Measurements from ENCODE around the gene CLEC16A. TPM values are rescaled to one million over a fixed set of nuclear protein-coding genes. Genes with fewer than 3 reads are reported as not detected.

Gene CLEC16A
- total and polyA plus RNA-seq, 2 experiments from 2014 or later, result 17.5 to 26.8 TPM

DNA sequence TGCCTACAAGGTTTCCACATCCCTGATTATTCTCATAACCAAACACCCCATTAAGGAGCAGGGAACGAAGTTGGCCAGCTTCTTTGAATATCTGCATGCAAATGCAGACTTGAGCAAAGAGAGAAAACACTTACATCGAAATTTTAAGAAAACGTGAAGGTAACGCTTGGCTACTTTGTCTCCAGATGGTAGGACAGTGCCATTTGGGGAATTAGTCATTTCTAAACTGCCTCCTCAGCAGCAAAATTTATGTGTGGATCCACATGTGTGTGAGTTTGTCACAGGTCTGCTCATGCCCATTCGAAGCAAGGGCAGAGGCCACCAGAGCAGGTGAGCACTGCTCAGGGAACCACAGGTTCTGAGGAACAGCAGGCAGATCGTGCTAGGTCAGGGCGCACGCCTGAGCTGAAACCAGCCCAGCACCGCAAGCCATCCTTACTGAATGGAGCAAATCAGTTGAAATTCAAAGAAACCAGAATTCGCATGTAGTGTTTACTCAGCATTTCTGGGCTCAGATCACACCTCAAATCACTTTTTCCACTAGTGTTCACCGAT, 231.5 kb downstream of the CLEC16A start:
- no peak overlapping the region for H3K27ac ChIP-seq
- peaks cover 12% of the 10 kb centered on the region for H3K4me1 ChIP-seq (ENCODE audit: low read depth)
- H3K9me3 ChIP-seq (ENCODE audit: low read depth), result no peaks in the 10 kb centered on the region
- TF ChIP-seq CTCF (IDR thresholded peaks at IDR 0.05; ENCODE audit: low read depth, low read length), result no peak
- no peak for DNase-seq (ENCODE audit: low read depth in 1 of 2, low spot score in 1 of 2)
- no peaks in the 10 kb centered on the region for H3K27me3 ChIP-seq
- no peaks in the 10 kb centered on the region for H3K36me3 ChIP-seq
- H3K4me3 ChIP-seq, result no peak overlapping the region

- no peak overlapping the region for H3K4me3 ChIP-seq
- peaks cover under 1% of the 10 kb centered on the region for H3K4me1 ChIP-seq (ENCODE audit: low read depth)
- H3K36me3 ChIP-seq, result no peaks in the 10 kb centered on the region
- no peaks in the 10 kb centered on the region for H3K27me3 ChIP-seq
- no peaks in the 10 kb centered on the region for H3K9me3 ChIP-seq (ENCODE audit: low read depth)
- no peak for DNase-seq (ENCODE audit: low read depth in 1 of 2, low spot score in 1 of 2)
- no peak for TF ChIP-seq CTCF (IDR thresholded peaks at IDR 0.05; ENCODE audit: low read depth, low read length)
- H3K27ac ChIP-seq, result no peak overlapping the region
Measured at GRCh38 chr16:11177578-11178160, 233.3 kb downstream of the CLEC16A start.

- no peak for TF ChIP-seq CTCF (IDR thresholded peaks at IDR 0.05; ENCODE audit: low read depth, low read length)
- Histone ChIP-seq H3K27me3 (no peaks in the 10 kb centered on the region), H3K36me3 (no peaks in the 10 kb centered on the region), H3K9me3 (ENCODE audit: low read depth) (no peaks in the 10 kb centered on the region), H3K4me3 (no peak overlapping the region), H3K4me1 (ENCODE audit: low read depth) (no peaks in the 10 kb centered on the region), H3K27ac (no peak overlapping the region)
- DNase-seq (ENCODE audit: low read depth in 1 of 2, low spot score in 1 of 2), result no peak
Measured at GRCh38 chr16:11178424-11178823, 234.1 kb downstream of the CLEC16A start.

DNA sequence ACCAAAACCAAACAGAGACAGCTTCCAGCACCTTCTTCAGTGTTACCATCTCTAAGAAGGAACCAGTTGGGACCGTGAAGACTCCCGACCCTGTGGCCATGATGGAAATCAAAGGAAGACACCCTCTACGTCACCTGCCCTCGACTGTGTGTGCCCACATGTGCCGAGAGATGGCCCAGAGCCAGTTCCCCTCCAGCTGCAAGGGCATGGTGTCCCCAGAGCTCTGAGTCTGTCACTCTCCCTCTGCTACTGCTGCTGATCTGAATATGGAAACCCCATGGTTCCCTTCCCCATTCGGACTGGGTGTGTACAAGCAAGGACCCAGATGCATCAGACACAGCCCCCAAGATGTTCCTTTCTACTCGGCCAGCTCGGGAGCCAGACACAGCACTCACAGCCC, 235.2 kb downstream of the CLEC16A start:
- no peaks in the 10 kb centered on the region for H3K36me3 ChIP-seq
- no peaks in the 10 kb centered on the region for H3K27me3 ChIP-seq

DNA sequence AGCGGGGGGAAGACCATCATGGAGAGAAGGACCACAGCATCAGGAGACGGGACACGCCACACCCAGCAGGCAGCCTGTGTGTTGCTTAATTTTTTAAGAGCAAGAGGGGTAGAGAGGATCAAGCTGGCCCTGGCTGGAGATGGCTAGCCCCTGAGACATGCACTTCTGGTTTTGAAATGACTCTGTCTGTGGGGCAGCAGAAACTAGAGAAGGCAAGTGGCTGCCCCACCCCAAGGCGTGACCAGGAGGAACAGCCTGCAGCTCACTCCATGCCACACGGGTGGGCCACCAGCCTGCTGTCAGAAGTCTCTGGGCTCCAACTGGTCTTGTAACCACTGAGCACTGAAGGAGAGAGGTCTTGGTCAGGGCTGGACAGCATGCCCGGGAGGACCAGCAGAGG, 236.1 kb downstream of the CLEC16A start:
- no peak overlapping the region for H3K27ac ChIP-seq
- TF ChIP-seq CTCF (IDR thresholded peaks at IDR 0.05; ENCODE audit: low read depth, low read length), result no peak
- no peak overlapping the region for H3K4me3 ChIP-seq
- H3K9me3 ChIP-seq (ENCODE audit: low read depth), result no peaks in the 10 kb centered on the region
- no peaks in the 10 kb centered on the region for H3K4me1 ChIP-seq (ENCODE audit: low read depth)
- H3K36me3 ChIP-seq, result no peaks in the 10 kb centered on the region
- no peak for DNase-seq (ENCODE audit: low read depth in 1 of 2, low spot score in 1 of 2)
- H3K27me3 ChIP-seq, result no peaks in the 10 kb centered on the region

More for the DNA sequence above, 235.2 kb downstream of the CLEC16A start:
- TF ChIP-seq CTCF (IDR thresholded peaks at IDR 0.05; ENCODE audit: low read depth, low read length), result no peak
- H3K4me3 ChIP-seq, result no peak overlapping the region
- no peaks in the 10 kb centered on the region for H3K4me1 ChIP-seq (ENCODE audit: low read depth)
- no peak overlapping the region for H3K27ac ChIP-seq
- no peak for DNase-seq (ENCODE audit: low read depth in 1 of 2, low spot score in 1 of 2)
- H3K9me3 ChIP-seq (ENCODE audit: low read depth), result no peaks in the 10 kb centered on the region

All from cardiac muscle cell (in vitro differentiated cells and primary cell).